A549 (cell line): ENCODE results near the gene TPCN1. TPM values are rescaled to one million over a fixed set of nuclear protein-coding genes. Genes with fewer than 3 reads are reported as not detected.

Experiments used
- ATAC-seq, 2 experiments: fragments of 200-7000 bp in 1 of 2; fragments of >200 bp in 1 of 2; cut with Nextera tagmentation in 1 of 2; cut with Tn5 transposase in 1 of 2; 3 replicates each; pipeline versions ENCODE4 v1.8.0 to v1.9.1; 2018 to 2020; ENCODE audit warnings: mild to moderate bottlenecking in 1 of 2, moderate library complexity in 1 of 2
- CTCF ChIA-PET: fragments of 300-600 bp; sonication (Branson Sonifier 250); formaldehyde crosslinking; extraction: SDS; loops from one replicate; lab custom pipeline; 2021; ENCODE audit warnings: antibody characterized with exemption, inconsistent platforms; lab: Yijun Ruan, JAX
- POLR2A ChIA-PET: fragments of 350-600 bp; formaldehyde crosslinking; extraction: SDS; loops from one replicate; lab custom pipeline; 2021; ENCODE audit warnings: antibody characterized with exemption, inconsistent platforms; lab: Yijun Ruan, JAX
- DNase-seq, 2 experiments: peaks; one replicate each; pipeline versions ENCODE4 v3.0.0 to v3.0.0-alpha.2; 2011 to 2016; ENCODE audit warnings: low read depth in 1 of 2, low spot score in 1 of 2
- FAIRE-seq: peaks from 2 replicates; lab custom pipeline; 2011; peaks lifted over from hg19 to GRCh38; lab: Jason Lieb, UNC
- H3K27ac ChIP-seq, 2 experiments: fragments of >200 bp; sonication (Bioruptor Twin); formaldehyde crosslinking; 3 replicates each; pipeline ENCODE4 v1.5.1; 2016 to 2017
- H3K4me1 ChIP-seq: fragments of >200 bp; sonication (Bioruptor Twin); formaldehyde crosslinking; 3 replicates; pipeline ENCODE4 v1.6.1; 2016
- H3K4me2 ChIP-seq: fragments of >200 bp; sonication (Bioruptor Twin); formaldehyde crosslinking; 3 replicates; pipeline ENCODE4 v1.6.1; 2016
- H3K4me3 ChIP-seq: fragments of >200 bp; sonication (Bioruptor Twin); formaldehyde crosslinking; 3 replicates; pipeline ENCODE4 v1.5.1; 2016
- H3K9me3 ChIP-seq: fragments of >200 bp; sonication (Bioruptor Twin); formaldehyde crosslinking; 3 replicates; pipeline ENCODE4 v1.6.1; 2016
- BCL3 ChIP-seq: fragments of >200 bp; sonication (Bioruptor Twin); formaldehyde crosslinking; IDR thresholded peaks from 3 replicates; pipeline ENCODE4 v1.6.1; 2016
- CEBPB ChIP-seq, 2 experiments: fragments of >200 bp in 1 of 2; sonication (Bioruptor Twin) in 1 of 2; formaldehyde crosslinking in 1 of 2; IDR thresholded peaks; 2 replicates each; pipeline ENCODE4 v1.6.1; 2012 to 2016
- EHF ChIP-seq: fragments of 250-450 bp; sonication (Bioruptor Pico); IDR thresholded peaks from 2 replicates; pipeline ENCODE4 v1.5.0; 2020; ENCODE audit warnings: mild to moderate bottlenecking
- ELK1 ChIP-seq: fragments of 150-350 bp; IDR thresholded peaks from 2 replicates; pipeline ENCODE4 v1.6.1; 2014; ENCODE audit warnings: low read depth, mild to moderate bottlenecking, low read length
- ESRRA ChIP-seq: fragments of 150-350 bp; IDR thresholded peaks from 2 replicates; pipeline ENCODE4 v1.6.1; 2014; ENCODE audit warnings: mild to moderate bottlenecking, low read length, borderline replicate concordance
- FOXS1 ChIP-seq: fragments of 250-450 bp; sonication (Bioruptor Pico); IDR thresholded peaks from 2 replicates; pipeline ENCODE4 v1.5.0; 2020; ENCODE audit warnings: mild to moderate bottlenecking, moderate library complexity
- GATA3 ChIP-seq: IDR thresholded peaks from 2 replicates; pipeline ENCODE4 v1.6.1; 2012; ENCODE audit warnings: borderline replicate concordance
- HOXB5 ChIP-seq: fragments of 250-450 bp; sonication (Bioruptor Pico); IDR thresholded peaks from 2 replicates; pipeline ENCODE4 v1.5.0; 2020; ENCODE audit warnings: mild to moderate bottlenecking, moderate library complexity
- JUN ChIP-seq, 2 experiments: fragments of >200 bp; sonication (Bioruptor Twin); formaldehyde crosslinking; IDR thresholded peaks; 2 replicates in 1 of 2; 3 replicates in 1 of 2; pipeline ENCODE4 v1.6.1; 2016 to 2017
- MAFK ChIP-seq: fragments of 450-650 bp; IDR thresholded peaks from 2 replicates; pipeline ENCODE4 v1.6.1; 2014; ENCODE audit not compliant: partially characterized antibody
- NFE2L2 ChIP-seq: fragments of 150-350 bp; conservative IDR thresholded peaks from 2 replicates; pipeline ENCODE4 v1.6.1; 2014; ENCODE audit warnings: low read length
- NR3C1 ChIP-seq: fragments of >200 bp; sonication (Bioruptor Twin); formaldehyde crosslinking; IDR thresholded peaks from 3 replicates; pipeline ENCODE4 v1.6.1; 2017
- RAD21 ChIP-seq, 2 experiments: fragments of >200 bp in 1 of 2; sonication (Bioruptor Twin) in 1 of 2; formaldehyde crosslinking in 1 of 2; IDR thresholded peaks in 1 of 2; conservative IDR thresholded peaks in 1 of 2; 2 replicates in 1 of 2; 3 replicates in 1 of 2; pipeline ENCODE4 v1.6.1; 2012 to 2018; ENCODE audit warnings: inconsistent platforms in 1 of 2
- RNF2 ChIP-seq: fragments of 200-600 bp; sonication (generic); IDR thresholded peaks from 2 replicates; pipeline ENCODE4 v1.6.1; 2016; ENCODE audit warnings: low read depth, mild to moderate bottlenecking, antibody characterized with exemption, moderate library complexity, borderline replicate concordance
- SREBF2 ChIP-seq: fragments of 450-650 bp; IDR thresholded peaks from 2 replicates; pipeline ENCODE4 v1.6.1; 2014; ENCODE audit warnings: mild to moderate bottlenecking, moderate library complexity
- TFCP2L1 ChIP-seq: fragments of 250-450 bp; sonication (Bioruptor Pico); IDR thresholded peaks from 2 replicates; pipeline ENCODE4 v1.5.0; 2021; ENCODE audit warnings: mild to moderate bottlenecking
- ZFP36 ChIP-seq: fragments of 450-650 bp; IDR thresholded peaks from 2 replicates; pipeline ENCODE4 v1.6.1; 2014; ENCODE audit warnings: borderline replicate concordance; ENCODE audit not compliant: partially characterized antibody
- ZSCAN20 ChIP-seq: fragments of 250-450 bp; sonication (Bioruptor Pico); IDR thresholded peaks from 2 replicates; pipeline ENCODE4 v1.8.0; 2022; ENCODE audit warnings: mild to moderate bottlenecking, moderate library complexity
- WGBS: methylation state at CpG from one replicate; pipeline ENCODE4 v1.1.6; 2017; ENCODE audit errors: missing lambda C conversion rate; 5-methylcytosine and 5-hydroxymethylcytosine counted together
- polyA plus RNA-seq, 4 experiments: library from polyadenylated mRNA; depleted of rRNA in 3 of 4; stranded (reverse); fragments of >200 nt; fragmentation: RNase III in 1 of 4; extraction: RNeasy Plus Mini Kit Qiagen cat#74134 plus additional on column Dnase treatment in 1 of 4; gene quantifications; 2 replicates in 3 of 4; 3 replicates in 1 of 4; pipeline ENCODE4 v1.2.3, GENCODE V29; 2011 to 2017
- TF ChIP-seq, protein P1 (sequence below): fragments of >200 bp; sonication (Bioruptor Twin); formaldehyde crosslinking; IDR thresholded peaks from 3 replicates; pipeline ENCODE4 v1.5.1; 2016
- TF ChIP-seq, protein P2 (sequence below): fragments of 450-650 bp; IDR thresholded peaks from 2 replicates; pipeline ENCODE4 v1.6.1; 2014; ENCODE audit warnings: antibody characterized with exemption
- TF ChIP-seq, protein P3 (sequence below): fragments of >200 bp; sonication (Bioruptor Twin); formaldehyde crosslinking; IDR thresholded peaks from 2 replicates; pipeline ENCODE4 v1.6.1; 2016

TPCN1 gene
- polyA plus RNA-seq, 2 of the 4 experiments (the other 2 are of a cell fraction) = 21.9 to 24.1 TPM

- POLR2A ChIA-PET = no interaction called here
Measured at GRCh38 chr12:113263431-113263963, 42.2 kb downstream of the TPCN1 start.

DNA sequence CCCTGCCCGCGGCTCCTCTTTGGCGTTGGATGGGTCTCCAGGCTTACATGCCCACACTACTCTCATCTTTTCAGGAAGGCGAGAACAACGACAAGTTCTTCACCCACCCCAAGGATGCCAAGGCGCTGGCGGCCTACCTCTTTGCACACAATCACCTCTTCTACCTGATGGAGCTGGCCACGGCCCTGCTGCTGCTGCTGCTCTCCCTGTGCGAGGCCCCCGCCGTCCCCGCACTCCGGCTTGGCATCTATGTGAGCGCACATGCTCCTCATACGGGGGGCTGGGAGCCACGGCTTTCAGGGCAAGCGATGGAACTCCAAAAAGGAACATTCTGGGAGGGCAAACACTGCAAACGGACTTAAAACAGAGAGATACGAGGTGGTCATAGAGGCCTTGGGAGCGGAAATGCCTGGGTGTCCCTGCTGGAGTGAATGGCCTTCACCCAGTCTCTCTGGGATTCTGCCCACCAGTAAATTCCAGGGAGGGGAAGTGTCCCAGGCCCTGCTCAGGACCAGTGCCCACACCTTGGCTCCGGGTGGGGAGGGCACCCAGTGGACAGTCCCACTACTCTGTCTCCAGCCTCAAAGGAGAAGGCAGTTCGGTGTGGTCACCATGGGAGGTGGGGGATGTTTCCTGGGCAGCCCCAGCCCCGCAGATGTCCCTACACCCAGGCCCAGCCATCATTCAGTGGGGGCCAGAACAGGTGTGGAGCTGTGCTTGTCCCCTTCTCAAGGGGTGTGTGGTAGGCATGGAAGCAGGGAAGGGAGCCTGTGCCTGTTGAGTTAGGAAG is 45.0 kb downstream of the TPCN1 start:
- POLR2A ChIA-PET = no interaction called here
- no peak overlapping the region for H3K27ac ChIP-seq
- ATAC-seq = peak in 1 of 2 experiments; percentile 28; a peak in 2 of 6 replicates

More at GRCh38 chr12:113263431-113263963, 42.2 kb downstream of the TPCN1 start:
- no peak overlapping the region for H3K4me3 ChIP-seq
- DNase-seq (no peak), ATAC-seq (no peak), FAIRE-seq (no peak)
- no peak overlapping the region for H3K4me2 ChIP-seq
- no peak overlapping the region for H3K27ac ChIP-seq
- no peaks in the 10 kb centered on the region for H3K4me1 ChIP-seq
- H3K9me3 ChIP-seq = no peaks in the 10 kb centered on the region
- CTCF ChIA-PET = no interaction called here
- 96% methylated on average over 9 of the region's 9 CpGs for WGBS
- TF ChIP-seq GATA3 (no peak), JUN (IDR thresholded peaks at IDR 0.05) (no peak), ELK1 (no peak), CEBPB (IDR thresholded peaks at IDR 0.05) (no peak), NFE2L2 (no peak), RAD21 (conservative IDR thresholded peaks at IDR 0.05 in 1 of 2, IDR thresholded peaks at IDR 0.05 in 1 of 2) (no peak)
- TF ChIP-seq, protein P1, sequence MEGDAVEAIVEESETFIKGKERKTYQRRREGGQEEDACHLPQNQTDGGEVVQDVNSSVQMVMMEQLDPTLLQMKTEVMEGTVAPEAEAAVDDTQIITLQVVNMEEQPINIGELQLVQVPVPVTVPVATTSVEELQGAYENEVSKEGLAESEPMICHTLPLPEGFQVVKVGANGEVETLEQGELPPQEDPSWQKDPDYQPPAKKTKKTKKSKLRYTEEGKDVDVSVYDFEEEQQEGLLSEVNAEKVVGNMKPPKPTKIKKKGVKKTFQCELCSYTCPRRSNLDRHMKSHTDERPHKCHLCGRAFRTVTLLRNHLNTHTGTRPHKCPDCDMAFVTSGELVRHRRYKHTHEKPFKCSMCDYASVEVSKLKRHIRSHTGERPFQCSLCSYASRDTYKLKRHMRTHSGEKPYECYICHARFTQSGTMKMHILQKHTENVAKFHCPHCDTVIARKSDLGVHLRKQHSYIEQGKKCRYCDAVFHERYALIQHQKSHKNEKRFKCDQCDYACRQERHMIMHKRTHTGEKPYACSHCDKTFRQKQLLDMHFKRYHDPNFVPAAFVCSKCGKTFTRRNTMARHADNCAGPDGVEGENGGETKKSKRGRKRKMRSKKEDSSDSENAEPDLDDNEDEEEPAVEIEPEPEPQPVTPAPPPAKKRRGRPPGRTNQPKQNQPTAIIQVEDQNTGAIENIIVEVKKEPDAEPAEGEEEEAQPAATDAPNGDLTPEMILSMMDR = no peak
- TF ChIP-seq, protein P2, sequence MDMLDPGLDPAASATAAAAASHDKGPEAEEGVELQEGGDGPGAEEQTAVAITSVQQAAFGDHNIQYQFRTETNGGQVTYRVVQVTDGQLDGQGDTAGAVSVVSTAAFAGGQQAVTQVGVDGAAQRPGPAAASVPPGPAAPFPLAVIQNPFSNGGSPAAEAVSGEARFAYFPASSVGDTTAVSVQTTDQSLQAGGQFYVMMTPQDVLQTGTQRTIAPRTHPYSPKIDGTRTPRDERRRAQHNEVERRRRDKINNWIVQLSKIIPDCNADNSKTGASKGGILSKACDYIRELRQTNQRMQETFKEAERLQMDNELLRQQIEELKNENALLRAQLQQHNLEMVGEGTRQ = no peak
- TF ChIP-seq, protein P3, sequence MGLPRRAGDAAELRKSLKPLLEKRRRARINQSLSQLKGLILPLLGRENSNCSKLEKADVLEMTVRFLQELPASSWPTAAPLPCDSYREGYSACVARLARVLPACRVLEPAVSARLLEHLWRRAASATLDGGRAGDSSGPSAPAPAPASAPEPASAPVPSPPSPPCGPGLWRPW = no peak

More for the DNA sequence above, 45.0 kb downstream of the TPCN1 start:
- DNase-seq (no peak), FAIRE-seq (no peak)
- 95% methylated on average over 20 of the region's 23 CpGs for WGBS
- no peak overlapping the region for H3K4me2 ChIP-seq
- CTCF ChIA-PET = interaction anchor here (0.7 to 1.3 kb wide), 2 partner anchors 11 to 44 kb away, joined by 3 read pairs; no protein-coding TSS in a partner anchor
- no peak overlapping the region for H3K4me3 ChIP-seq
- H3K9me3 ChIP-seq = no peaks in the 10 kb centered on the region
- no peaks in the 10 kb centered on the region for H3K4me1 ChIP-seq
- TF ChIP-seq EHF (CRISPR knock-in tag) = no peak
- TF ChIP-seq ESRRA = no peak
- TF ChIP-seq, protein P2 = no peak
- TF ChIP-seq RNF2 = no peak
- no peak for TF ChIP-seq FOXS1
- TF ChIP-seq BCL3 = no peak
- TF ChIP-seq NR3C1 = no peak
- TF ChIP-seq MAFK = no peak
- no peak for TF ChIP-seq ZSCAN20 (CRISPR knock-in tag)
- TF ChIP-seq SREBF2 = no peak
- TF ChIP-seq ZFP36 = no peak
- no peak for TF ChIP-seq HOXB5 (CRISPR knock-in tag)
- TF ChIP-seq TFCP2L1 = no peak
